Activated T-helper 9 cell treated with anti-CD3 and anti-CD28 coated beads, Interleukin-2, amount 50 U/mL, for 16 hours (primary cell): Measurements from ENCODE around the gene C15orf39.

Source experiments
- DNase-seq: peaks from one replicate; pipeline ENCODE4 v3.0.0-alpha.2; 2020; ENCODE audit warnings: low read depth

C15orf39 gene

GRCh38 chr15:75197062-75197630 is 4.5 kb upstream of the C15orf39 start:
- no peak for DNase-seq

DNA sequence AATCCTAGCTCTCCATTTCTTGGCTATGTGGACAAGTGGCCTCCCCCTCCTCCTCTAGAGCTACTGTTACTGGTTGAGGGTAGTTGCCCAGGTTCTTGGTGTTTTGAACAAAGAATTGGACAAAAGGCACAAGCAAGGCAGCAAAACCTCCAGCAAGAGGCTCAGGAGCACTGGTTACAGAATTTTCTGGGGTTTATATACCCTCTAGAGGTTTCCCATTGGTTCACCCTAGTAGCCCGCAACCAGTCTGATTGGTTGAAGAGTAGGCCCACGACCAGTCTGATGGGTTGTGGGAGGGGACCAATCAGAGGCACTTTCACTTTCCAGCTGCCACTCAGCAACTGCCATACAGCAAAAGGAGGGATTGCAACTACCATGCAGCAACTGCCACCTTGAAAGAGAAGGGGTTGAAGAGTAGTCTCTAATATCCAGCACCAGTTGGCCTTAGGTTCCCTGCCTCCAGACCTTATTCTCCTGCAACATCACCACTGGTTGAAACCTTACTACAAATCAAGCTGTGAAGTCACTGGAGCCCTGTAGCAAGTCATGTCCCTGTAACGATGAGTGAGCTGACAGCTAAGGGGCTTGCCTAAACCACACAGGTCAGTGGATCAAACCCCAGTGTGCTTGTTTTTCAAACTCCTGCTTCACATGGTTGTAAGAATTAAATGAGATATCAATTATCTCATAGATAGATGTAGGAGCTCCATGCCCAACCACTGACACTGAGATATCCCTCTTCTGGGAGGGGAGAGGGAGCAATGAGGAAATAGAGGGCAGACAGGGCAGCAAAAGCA is 2.9 kb upstream of the C15orf39 start:
- DNase-seq, result no peak

- DNase-seq, result no peak
Measured at GRCh38 chr15:75199357-75199940, 2.2 kb upstream of the C15orf39 start.

DNA sequence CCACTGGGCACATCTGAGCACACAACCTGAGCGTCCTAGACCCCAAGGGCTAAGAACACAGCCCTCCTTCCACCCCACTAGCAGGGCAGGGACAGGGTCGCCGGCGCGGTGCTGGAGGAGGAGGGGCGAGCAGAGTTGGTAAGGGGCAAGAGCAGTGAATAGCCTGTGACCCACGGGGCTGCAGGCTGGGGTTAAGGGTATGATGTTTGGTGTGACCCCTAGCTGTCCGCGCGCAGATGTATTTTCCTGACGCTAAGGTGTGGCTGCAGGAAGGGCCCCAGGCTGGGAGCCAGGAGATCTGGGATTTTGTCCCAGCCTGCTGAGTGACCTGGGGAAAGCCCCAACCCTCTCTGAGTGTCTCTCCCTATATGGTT is 1.3 kb upstream of the C15orf39 start:
- DNase-seq, result no peak

GRCh38 chr15:75200765-75201615 is 692 bp upstream of the C15orf39 start:
- DNase-seq, result peak; percentile 35

- peak; percentile 78 for DNase-seq
Measured at GRCh38 chr15:75202251-75203016, 752 bp downstream of the C15orf39 start.

DNA sequence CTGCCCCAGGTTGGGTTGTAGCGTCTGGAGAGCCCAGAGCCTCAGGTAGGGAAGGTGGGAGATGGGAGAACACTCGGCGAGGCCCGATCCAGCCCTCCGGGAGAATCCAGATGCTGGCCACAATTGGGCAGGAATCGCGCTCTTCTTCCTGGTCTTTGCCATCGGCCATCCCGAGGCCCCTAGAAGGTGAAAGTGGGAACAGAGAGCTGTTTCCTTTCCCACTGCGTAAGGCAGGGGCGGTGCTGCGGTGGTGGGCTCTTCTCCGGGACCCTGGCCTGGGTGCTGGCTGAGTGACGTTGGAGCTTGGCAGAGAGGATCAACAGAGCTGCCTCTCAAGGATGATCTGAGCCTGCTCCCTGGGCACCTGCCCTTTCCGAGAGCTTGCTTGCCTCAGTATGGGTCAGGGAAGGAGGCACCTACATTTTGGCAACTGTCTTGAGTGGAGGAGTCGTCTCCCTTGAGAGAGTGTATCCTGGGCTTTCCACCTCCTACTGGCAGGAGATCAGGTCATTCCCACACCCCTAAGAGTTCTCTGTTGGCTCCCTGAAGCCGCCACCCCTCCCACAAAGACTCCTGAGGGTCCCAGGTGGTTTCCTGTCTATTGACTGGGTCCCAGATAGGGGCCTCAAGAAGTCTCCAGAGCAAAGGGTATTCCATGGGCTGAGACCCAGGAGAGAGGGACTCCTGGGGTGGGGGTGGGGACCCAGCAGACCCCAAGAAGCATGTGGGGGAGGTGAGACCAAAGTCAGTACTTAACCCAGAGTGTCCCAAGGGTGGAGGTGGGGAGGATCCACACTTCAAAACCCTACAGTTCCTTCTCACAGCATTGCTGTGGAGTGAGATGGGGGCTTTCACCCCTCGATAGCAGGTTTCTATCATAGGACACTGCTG is 1.6 kb downstream of the C15orf39 start:
- no peak for DNase-seq

DNA sequence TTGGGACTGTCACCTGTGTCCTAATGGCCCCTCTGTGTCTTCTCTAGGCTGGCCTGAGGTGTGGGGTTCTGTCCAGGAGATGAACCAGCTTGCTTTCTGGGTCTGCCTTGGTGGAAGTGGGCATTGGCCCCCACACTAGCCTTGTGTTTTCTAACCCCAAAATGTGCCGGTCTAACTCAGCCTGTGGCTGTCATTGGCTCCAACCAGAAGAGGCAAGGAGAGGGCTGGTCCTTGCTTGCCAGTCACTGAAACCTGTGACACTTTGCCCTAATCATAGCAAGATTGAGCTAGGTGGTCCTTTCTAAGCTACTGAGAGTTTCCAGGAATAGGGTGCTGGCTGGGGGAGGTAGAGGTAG is 2.2 kb downstream of the C15orf39 start:
- no peak for DNase-seq

DNA sequence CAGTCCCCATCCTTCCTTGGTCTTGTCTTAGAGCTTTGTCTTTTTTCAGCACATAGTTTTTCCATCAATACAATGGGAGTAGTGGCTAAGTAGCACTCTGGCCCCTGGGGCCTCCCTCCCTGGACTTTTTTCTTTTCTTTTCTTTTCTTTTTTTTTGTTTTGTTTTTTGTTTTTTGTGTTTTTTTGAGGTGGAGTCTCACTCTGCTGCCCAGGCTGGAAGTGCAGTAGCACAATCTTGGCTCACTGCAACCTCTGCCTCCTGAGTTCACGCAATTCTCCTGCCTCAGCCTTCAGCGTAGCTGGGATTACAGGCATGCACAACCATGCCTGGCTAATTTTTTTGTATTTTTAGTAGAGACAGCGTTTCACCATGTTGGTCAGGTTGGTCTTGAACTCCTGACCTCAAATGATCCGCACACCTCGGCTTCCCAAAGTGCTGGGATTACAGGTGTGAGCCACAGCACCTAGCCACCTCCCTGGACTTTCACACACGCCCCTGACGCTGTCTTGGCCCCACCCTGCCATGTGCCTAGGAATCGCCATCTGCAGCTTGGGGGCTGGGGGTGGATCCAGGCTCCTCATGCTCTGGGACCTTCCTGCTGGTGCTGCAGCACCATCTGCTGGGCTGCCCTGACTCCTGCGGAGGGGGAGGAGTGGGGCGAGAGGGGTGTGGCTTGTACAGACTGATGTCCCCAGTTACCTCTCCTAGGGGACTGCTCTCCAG is 2.8 kb downstream of the C15orf39 start:
- DNase-seq, result peak; percentile 78

GRCh38 chr15:75205064-75205395 is 3.3 kb downstream of the C15orf39 start:
- no peak for DNase-seq

- no peak for DNase-seq
Measured at GRCh38 chr15:75206006-75206405, 4.3 kb downstream of the C15orf39 start.

GRCh38 chr15:75206803-75207617 is 5.3 kb downstream of the C15orf39 start:
- DNase-seq, result no peak

DNA sequence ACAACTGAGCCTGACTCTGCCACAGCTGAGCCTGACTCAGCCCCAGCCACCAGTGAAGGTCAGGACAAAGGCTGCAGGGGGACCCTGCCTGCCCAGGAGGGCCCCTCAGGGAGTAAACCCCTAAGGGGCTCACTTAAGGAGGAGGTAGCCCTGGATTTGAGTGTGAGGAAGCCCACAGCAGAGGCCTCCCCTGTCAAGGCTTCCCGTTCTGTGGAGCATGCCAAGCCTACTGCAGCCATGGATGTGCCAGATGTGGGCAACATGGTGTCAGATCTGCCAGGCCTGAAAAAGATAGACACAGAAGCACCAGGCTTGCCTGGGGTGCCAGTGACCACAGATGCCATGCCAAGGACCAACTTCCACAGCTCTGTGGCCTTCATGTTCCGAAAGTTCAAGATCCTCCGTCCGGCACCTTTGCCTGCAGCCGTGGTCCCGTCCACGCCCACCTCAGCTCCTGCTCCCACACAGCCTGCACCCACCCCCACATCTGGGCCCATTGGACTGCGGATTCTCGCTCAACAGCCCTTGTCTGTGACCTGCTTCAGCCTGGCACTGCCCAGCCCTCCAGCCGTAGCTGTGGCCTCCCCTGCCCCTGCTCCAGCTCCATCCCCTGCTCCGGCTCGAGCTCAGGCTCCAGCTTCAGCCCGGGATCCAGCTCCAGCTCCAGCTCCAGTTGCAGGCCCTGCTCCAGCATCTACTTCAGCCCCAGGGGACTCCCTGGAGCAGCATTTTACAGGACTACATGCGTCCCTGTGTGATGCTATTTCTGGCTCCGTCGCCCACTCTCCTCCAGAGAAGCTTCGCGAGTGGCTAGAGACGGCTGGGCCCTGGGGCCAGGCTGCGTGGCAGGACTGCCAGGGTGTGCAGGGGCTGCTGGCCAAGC is 6.2 kb downstream of the C15orf39 start:
- DNase-seq, result no peak

DNA sequence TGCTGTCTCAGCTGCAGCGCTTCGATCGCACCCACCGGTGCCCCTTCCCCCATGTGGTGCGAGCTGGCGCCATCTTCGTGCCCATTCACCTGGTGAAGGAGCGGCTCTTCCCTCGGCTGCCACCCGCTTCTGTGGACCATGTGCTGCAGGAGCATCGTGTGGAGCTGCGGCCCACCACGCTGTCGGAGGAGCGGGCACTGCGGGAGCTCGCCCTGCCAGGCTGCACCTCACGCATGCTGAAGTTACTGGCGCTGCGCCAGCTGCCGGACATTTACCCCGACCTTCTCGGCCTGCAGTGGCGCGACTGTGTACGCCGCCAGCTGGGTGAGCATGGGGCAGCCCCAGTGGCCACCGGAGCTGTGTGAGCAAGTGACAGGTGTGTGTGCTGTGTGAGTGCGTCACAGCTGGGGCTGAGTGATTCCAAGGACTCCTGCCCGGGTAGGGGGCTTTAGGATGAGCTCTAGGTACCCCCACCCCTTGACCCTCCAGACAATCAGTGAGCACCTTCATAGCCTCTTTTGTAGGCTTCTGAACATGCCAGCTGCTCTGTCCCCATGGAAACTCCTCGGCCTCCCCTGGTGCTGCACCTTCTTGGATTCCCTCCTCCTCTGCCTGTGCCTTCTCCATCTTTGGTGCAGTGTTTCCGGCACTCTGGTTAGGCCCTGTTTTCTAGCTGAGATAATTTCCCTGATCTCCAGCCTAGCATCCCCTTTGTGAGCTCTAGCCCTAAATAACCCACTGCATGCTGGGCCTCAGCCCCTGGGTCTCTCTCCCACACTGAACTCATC is 7.0 kb downstream of the C15orf39 start:
- DNase-seq, result no peak

DNA sequence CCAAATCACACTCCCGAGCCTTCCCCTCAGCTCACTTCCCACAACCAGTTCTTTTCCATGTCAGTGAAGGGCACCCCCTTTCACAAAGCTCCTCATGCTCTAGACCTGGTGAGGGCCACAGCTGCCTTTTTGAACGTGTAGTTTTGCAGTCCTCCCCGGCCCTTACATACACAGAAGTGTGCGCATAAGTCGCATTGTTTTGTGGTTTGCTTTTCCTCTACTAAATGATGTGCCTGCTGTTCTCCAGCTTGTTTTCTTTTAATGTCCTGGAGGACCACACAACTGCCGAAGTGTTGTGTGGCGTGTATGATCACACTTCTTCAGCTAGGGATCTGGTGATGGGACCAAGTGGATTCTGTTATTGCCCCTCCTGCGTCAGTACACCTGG is 7.6 kb downstream of the C15orf39 start:
- DNase-seq, result no peak

- DNase-seq, result no peak
Measured at GRCh38 chr15:75210811-75211230, 9.1 kb downstream of the C15orf39 start.

GRCh38 chr15:75211436-75212199 is 9.9 kb downstream of the C15orf39 start:
- no peak for DNase-seq
